Measurements from ENCODE around the gene PLA2G2F. TPM values are rescaled to one million over a fixed set of nuclear protein-coding genes. Genes with fewer than 3 reads are reported as not detected.

PLA2G2F gene
- total RNA-seq, 1 experiment from 2014 or later: 0.20 TPM

GRCh38 chr1:20187103-20187812 lies 48.1 kb downstream of the PLA2G2F start:
- Histone ChIP-seq H3K27me3 (ENCODE audit: insufficient read depth, low read depth) (no peaks in the 10 kb centered on the region), H4K20me1 (ENCODE audit: insufficient read depth) (no peaks in the 10 kb centered on the region), H3K9me3 (ENCODE audit: insufficient read depth, low read depth) (no peaks in the 10 kb centered on the region), H3K4me3 (peak overlapping the region; percentile 74; the same call in 1 of the 2 replicates), H3K4me1 (replicated peaks; ENCODE audit: insufficient read depth) (peaks cover 43% of the 10 kb centered on the region), H3K27ac (peak overlapping the region; percentile 65), H3K79me2 (ENCODE audit: low read depth) (peaks cover 28% of the 10 kb centered on the region), H3K4me2 (peak overlapping the region; percentile 94), H3K9me2 (ENCODE audit: insufficient read depth) (no peaks in the 10 kb centered on the region), H3F3A (ENCODE audit: insufficient read depth, low read depth) (peaks cover 20% of the 10 kb centered on the region; the same call in 1 of the 2 replicates), H2AFZ (no peak overlapping the region), H3K36me3 (ENCODE audit: low read depth) (peaks cover 8% of the 10 kb centered on the region; the same call in 1 of the 2 replicates)
- TF ChIP-seq EZH2 (IDR thresholded peaks at IDR 0.05; ENCODE audit: low read depth): no peak
- TF ChIP-seq CTCF (conservative IDR thresholded peaks at IDR 0.05): no peak
- intact Hi-C loops (cut with micrococcal nuclease; ENCODE audit: unreplicated experiment): loop anchor here (1.0 to 2.0 kb wide), 2 partner anchors 24 to 34 kb away; no protein-coding TSS in a partner anchor
- POLR2A ChIA-PET (ENCODE audit: unreplicated experiment): interaction anchor here (0.6 to 1.2 kb wide), 3 partner anchors 10 to 34 kb away, joined by 3 to 29 read pairs (median 4); no protein-coding TSS in a partner anchor
- DNase-seq: peak; percentile 69 to 83
- TSS peak; percentile 31 for BruUV-seq (replicated peaks)
- CTCF ChIA-PET: interaction anchor here (0.8 to 1.0 kb wide), 3 partner anchors 8 to 21 kb away, joined by 3 to 5 read pairs (median 3); no protein-coding TSS in a partner anchor

GRCh38 chr1:20187813-20188454 lies 48.8 kb downstream of the PLA2G2F start:
- Histone ChIP-seq H3K4me1 (replicated peaks; ENCODE audit: insufficient read depth) (peaks cover 42% of the 10 kb centered on the region), H3K36me3 (ENCODE audit: low read depth) (peaks cover 8% of the 10 kb centered on the region; the same call in 1 of the 2 replicates), H3K27ac (peak overlapping the region; percentile 65; the same call in 1 of the 2 replicates), H3F3A (ENCODE audit: insufficient read depth, low read depth) (peaks cover 20% of the 10 kb centered on the region; the same call in 1 of the 2 replicates), H4K20me1 (ENCODE audit: insufficient read depth) (no peaks in the 10 kb centered on the region), H3K79me2 (ENCODE audit: low read depth) (peaks cover 28% of the 10 kb centered on the region), H2AFZ (no peak overlapping the region), H3K27me3 (ENCODE audit: insufficient read depth, low read depth) (no peaks in the 10 kb centered on the region), H3K9me2 (ENCODE audit: insufficient read depth) (no peaks in the 10 kb centered on the region), H3K4me3 (peak overlapping the region; percentile 74; the same call in 1 of the 2 replicates), H3K4me2 (peak overlapping the region; percentile 94), H3K9me3 (ENCODE audit: insufficient read depth, low read depth) (no peaks in the 10 kb centered on the region)
- intact Hi-C loops (cut with micrococcal nuclease; ENCODE audit: unreplicated experiment): loop anchor here (1.0 to 2.0 kb wide), 2 partner anchors 23 to 35 kb away; no protein-coding TSS in a partner anchor
- no peak for DNase-seq
- BruUV-seq (replicated peaks): no TSS peak
- no peak for TF ChIP-seq EZH2 (IDR thresholded peaks at IDR 0.05; ENCODE audit: low read depth)
- TF ChIP-seq CTCF (conservative IDR thresholded peaks at IDR 0.05): no peak
- ChIA-PET CTCF (no interaction called here), POLR2A (ENCODE audit: unreplicated experiment) (interaction anchor here (0.7 to 1.2 kb wide), 2 partner anchors 12 to 26 kb away, joined by 4 to 6 read pairs; no protein-coding TSS in a partner anchor)

GRCh38 chr1:20188455-20188817 lies 49.3 kb downstream of the PLA2G2F start:
- BruUV-seq (replicated peaks): no TSS peak

More at GRCh38 chr1:20188455-20188817, 49.3 kb downstream of the PLA2G2F start:
- Histone ChIP-seq H3F3A (ENCODE audit: insufficient read depth, low read depth) (peaks cover 20% of the 10 kb centered on the region; the same call in 1 of the 2 replicates), H3K4me2 (peak overlapping the region; percentile 94), H3K4me3 (no peak overlapping the region), H2AFZ (no peak overlapping the region), H3K9me2 (ENCODE audit: insufficient read depth) (no peaks in the 10 kb centered on the region), H3K27ac (no peak overlapping the region), H3K79me2 (ENCODE audit: low read depth) (peaks cover 28% of the 10 kb centered on the region), H4K20me1 (ENCODE audit: insufficient read depth) (no peaks in the 10 kb centered on the region), H3K36me3 (ENCODE audit: low read depth) (peaks cover 8% of the 10 kb centered on the region; the same call in 1 of the 2 replicates), H3K4me1 (replicated peaks; ENCODE audit: insufficient read depth) (peaks cover 42% of the 10 kb centered on the region), H3K27me3 (ENCODE audit: insufficient read depth, low read depth) (no peaks in the 10 kb centered on the region), H3K9me3 (ENCODE audit: insufficient read depth, low read depth) (no peaks in the 10 kb centered on the region)
- TF ChIP-seq EZH2 (IDR thresholded peaks at IDR 0.05; ENCODE audit: low read depth) (no peak), CTCF (conservative IDR thresholded peaks at IDR 0.05) (no peak)
- DNase-seq: no peak
- ChIA-PET CTCF (no interaction called here), POLR2A (ENCODE audit: unreplicated experiment) (interaction anchor here (0.7 kb wide), 1 partner anchor 25 kb away, joined by 6 read pairs; no protein-coding TSS in a partner anchor)
- intact Hi-C loops (cut with micrococcal nuclease; ENCODE audit: unreplicated experiment): no loop called here

Data from PC-9 (cell line).